ENCODE data around the gene EIF4ENIF1. TPM values are rescaled to one million over a fixed set of nuclear protein-coding genes. Genes with fewer than 3 reads are reported as not detected.

Gene EIF4ENIF1
- total RNA-seq, 1 donor from 2014 or later, result 44.4 TPM

DNA sequence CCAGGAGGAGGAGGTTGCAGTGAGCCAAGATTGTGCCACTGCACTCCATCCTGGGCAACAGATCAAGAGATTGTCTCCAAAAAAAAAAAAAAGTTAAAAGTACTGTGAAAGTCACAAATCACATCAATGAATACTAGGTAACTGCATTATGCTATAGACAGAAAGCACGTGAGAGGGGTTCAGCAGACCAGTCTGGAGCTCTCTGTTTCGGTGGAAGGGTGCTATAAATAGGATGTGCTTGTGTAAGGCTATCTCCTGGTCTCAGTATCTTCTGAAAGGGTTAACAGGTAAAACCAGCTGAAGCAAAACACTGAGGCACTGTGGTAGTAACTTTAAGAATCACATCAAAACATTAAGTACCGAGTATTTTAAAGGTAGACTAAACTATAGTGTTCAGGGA, 43.4 kb downstream of the EIF4ENIF1 start:
- no peak for DNase-seq (ENCODE audit: low spot score in 2 of 2, unreplicated experiment in 2 of 2)
- Mint-ChIP-seq H3K27ac (peak overlapping the region; percentile 25), H3K36me3 (peaks cover 34% of the 10 kb centered on the region), H3K4me3 (no peak overlapping the region), H3K27me3 (ENCODE audit: low read depth) (no peaks in the 10 kb centered on the region), H3K4me1 (no peaks in the 10 kb centered on the region), H3K9me3 (no peaks in the 10 kb centered on the region)
- TF ChIP-seq, protein P1, sequence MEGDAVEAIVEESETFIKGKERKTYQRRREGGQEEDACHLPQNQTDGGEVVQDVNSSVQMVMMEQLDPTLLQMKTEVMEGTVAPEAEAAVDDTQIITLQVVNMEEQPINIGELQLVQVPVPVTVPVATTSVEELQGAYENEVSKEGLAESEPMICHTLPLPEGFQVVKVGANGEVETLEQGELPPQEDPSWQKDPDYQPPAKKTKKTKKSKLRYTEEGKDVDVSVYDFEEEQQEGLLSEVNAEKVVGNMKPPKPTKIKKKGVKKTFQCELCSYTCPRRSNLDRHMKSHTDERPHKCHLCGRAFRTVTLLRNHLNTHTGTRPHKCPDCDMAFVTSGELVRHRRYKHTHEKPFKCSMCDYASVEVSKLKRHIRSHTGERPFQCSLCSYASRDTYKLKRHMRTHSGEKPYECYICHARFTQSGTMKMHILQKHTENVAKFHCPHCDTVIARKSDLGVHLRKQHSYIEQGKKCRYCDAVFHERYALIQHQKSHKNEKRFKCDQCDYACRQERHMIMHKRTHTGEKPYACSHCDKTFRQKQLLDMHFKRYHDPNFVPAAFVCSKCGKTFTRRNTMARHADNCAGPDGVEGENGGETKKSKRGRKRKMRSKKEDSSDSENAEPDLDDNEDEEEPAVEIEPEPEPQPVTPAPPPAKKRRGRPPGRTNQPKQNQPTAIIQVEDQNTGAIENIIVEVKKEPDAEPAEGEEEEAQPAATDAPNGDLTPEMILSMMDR (IDR thresholded peaks at IDR 0.05; ENCODE audit: unreplicated experiment), result no peak

DNA sequence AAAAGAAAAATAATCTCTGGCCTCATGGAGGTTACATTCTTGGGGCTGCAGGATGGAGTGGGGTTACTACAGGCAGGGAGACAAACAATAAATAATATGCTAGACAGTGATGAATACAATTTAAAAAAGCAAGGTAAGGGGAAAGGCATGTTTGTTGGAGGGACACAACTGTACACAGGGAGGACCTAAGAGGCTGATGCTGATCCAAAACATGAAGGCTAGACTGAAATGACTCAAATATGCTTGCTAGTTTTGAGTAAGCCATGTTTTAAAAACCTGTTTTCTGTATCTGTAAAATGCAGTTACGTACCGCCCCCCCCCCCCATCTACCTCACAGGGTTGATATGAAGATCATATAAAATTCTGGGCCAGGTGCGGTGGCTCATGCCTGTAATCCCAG, 44.0 kb downstream of the EIF4ENIF1 start:
- Mint-ChIP-seq H3K27ac (no peak overlapping the region), H3K27me3 (ENCODE audit: low read depth) (no peaks in the 10 kb centered on the region), H3K36me3 (peaks cover 34% of the 10 kb centered on the region), H3K9me3 (no peaks in the 10 kb centered on the region), H3K4me3 (no peak overlapping the region), H3K4me1 (no peaks in the 10 kb centered on the region)
- TF ChIP-seq, protein P1 (IDR thresholded peaks at IDR 0.05; ENCODE audit: unreplicated experiment), result no peak
- DNase-seq (ENCODE audit: low spot score in 2 of 2, unreplicated experiment in 2 of 2), result no peak

DNA sequence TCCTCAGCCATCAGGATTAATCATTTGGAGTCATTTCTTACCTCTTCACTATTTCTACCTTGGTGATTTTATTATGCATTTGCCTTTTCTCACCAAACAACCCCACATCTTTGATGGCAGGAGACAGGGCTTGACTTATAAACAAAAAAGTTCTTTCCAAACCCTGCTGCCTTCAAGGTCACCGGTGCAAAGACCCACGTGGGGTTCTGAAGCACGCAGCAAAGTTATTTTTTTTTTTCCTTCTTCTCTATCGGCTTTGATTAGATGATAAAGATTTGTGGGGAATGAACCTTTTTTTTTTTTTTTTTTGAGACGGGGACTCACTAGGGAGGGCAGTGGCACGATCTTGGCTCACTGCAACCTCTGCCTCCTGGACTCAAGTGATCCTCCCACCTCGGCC, 46.1 kb downstream of the EIF4ENIF1 start:
- DNase-seq (ENCODE audit: low spot score in 2 of 2, unreplicated experiment in 2 of 2), result no peak
- Mint-ChIP-seq H3K27me3 (ENCODE audit: low read depth) (no peaks in the 10 kb centered on the region), H3K36me3 (peaks cover 38% of the 10 kb centered on the region), H3K9me3 (no peaks in the 10 kb centered on the region), H3K4me3 (no peak overlapping the region), H3K4me1 (no peaks in the 10 kb centered on the region), H3K27ac (peak overlapping the region; percentile 41)
- TF ChIP-seq, protein P1 (IDR thresholded peaks at IDR 0.05; ENCODE audit: unreplicated experiment), result no peak

DNA sequence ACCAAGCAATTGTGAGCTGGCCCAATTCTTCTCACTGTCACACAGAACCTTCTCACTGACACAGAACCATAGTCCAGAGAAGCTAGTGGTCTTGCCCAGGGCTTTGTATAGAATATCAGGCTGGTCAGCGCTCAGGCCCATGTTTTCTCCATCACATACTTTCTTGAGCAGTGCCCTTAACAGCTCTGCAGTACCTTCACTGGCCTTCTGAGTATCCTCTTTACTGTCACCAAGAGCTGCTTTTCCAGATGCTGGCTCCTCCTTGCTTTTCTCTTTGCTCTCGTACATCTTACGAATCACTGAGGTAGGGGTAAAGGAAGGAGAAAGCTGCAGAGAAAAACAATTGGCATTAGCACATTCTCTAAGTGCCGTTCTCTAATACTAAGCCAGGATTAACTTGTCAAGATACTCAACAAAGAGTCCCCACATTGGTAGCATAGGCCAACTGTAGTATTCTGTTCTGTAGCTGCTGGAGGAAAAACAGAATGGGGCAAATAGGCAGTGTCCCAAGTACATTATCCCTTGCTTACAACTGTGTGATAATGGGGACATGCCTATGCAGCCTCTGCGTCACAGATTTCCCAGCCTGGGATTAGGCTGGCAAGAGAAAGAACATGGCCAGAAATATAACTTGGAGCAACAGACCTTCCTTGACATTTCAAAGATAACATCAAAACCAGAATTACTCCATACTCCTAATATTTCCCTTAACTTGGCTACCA, 46.7 kb downstream of the EIF4ENIF1 start:
- H3K4me1 Mint-ChIP-seq, result no peaks in the 10 kb centered on the region
- TF ChIP-seq, protein P1 (IDR thresholded peaks at IDR 0.05; ENCODE audit: unreplicated experiment), result no peak
- peak overlapping the region; percentile 41 for H3K27ac Mint-ChIP-seq
- H3K4me3 Mint-ChIP-seq, result no peak overlapping the region
- no peak for DNase-seq (ENCODE audit: low spot score in 2 of 2, unreplicated experiment in 2 of 2)
- H3K27me3 Mint-ChIP-seq (ENCODE audit: low read depth), result no peaks in the 10 kb centered on the region
- H3K36me3 Mint-ChIP-seq, result peaks cover 36% of the 10 kb centered on the region
- H3K9me3 Mint-ChIP-seq, result no peaks in the 10 kb centered on the region

DNA sequence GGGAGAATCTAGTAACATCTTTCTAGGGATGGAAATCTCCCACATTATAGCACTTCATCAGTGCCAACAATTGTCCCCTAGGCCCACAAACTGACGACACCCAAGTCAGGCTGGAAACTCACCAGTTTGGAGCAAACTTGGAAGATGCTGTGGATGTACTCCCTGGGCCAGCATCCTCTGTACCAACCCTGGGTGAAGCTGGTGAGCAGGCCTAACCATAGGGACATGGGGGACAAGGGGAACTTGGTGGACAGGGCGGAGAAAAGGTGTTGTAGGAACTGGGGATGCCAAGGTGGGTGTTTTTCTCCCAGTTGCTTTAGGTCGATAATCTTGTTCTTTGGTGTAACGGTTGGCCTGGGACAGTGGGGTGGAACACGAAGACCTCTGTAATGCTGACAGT, 48.0 kb downstream of the EIF4ENIF1 start:
- Mint-ChIP-seq H3K27ac (no peak overlapping the region), H3K4me3 (no peak overlapping the region), H3K27me3 (ENCODE audit: low read depth) (no peaks in the 10 kb centered on the region), H3K9me3 (no peaks in the 10 kb centered on the region), H3K36me3 (peaks cover 43% of the 10 kb centered on the region), H3K4me1 (no peaks in the 10 kb centered on the region)
- TF ChIP-seq, protein P1 (IDR thresholded peaks at IDR 0.05; ENCODE audit: unreplicated experiment), result no peak
- DNase-seq (ENCODE audit: low spot score in 2 of 2, unreplicated experiment in 2 of 2), result no peak

Measured in mesothelial cell of epicardium (in vitro differentiated cells).